Upper lobe of left lung (tissue), 6 donors: ENCODE data around the gene S100A6. TPM values are rescaled to one million over a fixed set of nuclear protein-coding genes. Genes with fewer than 3 reads are reported as not detected.

Experiments used
- ATAC-seq, 2 donors: fragments of 200-7000 bp; cut with Tn5 transposase; one replicate each; pipeline ENCODE4 v1.9.1; 2022; ENCODE audit warnings: mild to moderate bottlenecking in 2 of 2, moderate library complexity in 2 of 2; ENCODE audit not compliant: low FRiP score in 2 of 2
- DNase-seq, 2 donors: peaks; one replicate each; pipeline ENCODE4 v3.0.0-alpha.2; 2019 to 2020
- H3K27ac ChIP-seq, 4 donors: fragments of 200-600 bp; sonication (generic); one replicate each; pipeline ENCODE4 v1.5.1; 2016 to 2019
- H3K27me3 ChIP-seq, 4 donors: fragments of 200-600 bp; sonication (generic); one replicate each; pipeline ENCODE4 v1.5.1; 2017 to 2019
- H3K36me3 ChIP-seq, 4 donors: fragments of 200-600 bp; sonication (generic); one replicate each; pipeline ENCODE4 v1.5.1; 2016 to 2019
- H3K4me1 ChIP-seq, 4 donors: fragments of 200-600 bp; sonication (generic); one replicate each; pipeline ENCODE4 v1.5.1; 2018 to 2019
- H3K4me3 ChIP-seq, 4 donors: fragments of 200-600 bp; sonication (generic); one replicate each; pipeline ENCODE4 v1.5.1; 2017 to 2019; ENCODE audit warnings: mild to moderate bottlenecking in 2 of 4, moderate library complexity in 1 of 4
- H3K9me3 ChIP-seq, 4 donors: fragments of 200-600 bp; sonication (generic); one replicate each; pipeline ENCODE4 v1.5.1; 2018 to 2019
- EP300 ChIP-seq, 4 donors: sonication (generic); formaldehyde crosslinking; IDR thresholded peaks; one replicate each; pipeline ENCODE4 v1.5.1; 2017; ENCODE audit warnings: antibody characterized with exemption in 4 of 4, control low read depth in 2 of 4
- POLR2A ChIP-seq, 4 donors: fragments of 450-650 bp; IDR thresholded peaks; one replicate each; pipeline ENCODE4 v1.5.1; 2016 to 2017; ENCODE audit warnings: antibody characterized with exemption in 4 of 4, mild to moderate bottlenecking in 2 of 4
- POLR2AphosphoS5 ChIP-seq, 2 donors: sonication (generic); formaldehyde crosslinking; IDR thresholded peaks; one replicate each; pipeline ENCODE4 v1.5.1; 2017; ENCODE audit warnings: antibody characterized with exemption in 2 of 2
- WGBS, 2 donors: methylation state at CpG; one replicate each; pipeline ENCODE4 v1.1.5; 2017 to 2018; 5-methylcytosine and 5-hydroxymethylcytosine counted together
- total RNA-seq, 6 donors: library from RNA; depleted of rRNA in 4 of 6; stranded (reverse); fragments of >200 nt in 4 of 6; gene quantifications; one replicate each; pipeline versions ENCODE4 v1.1.0 to v1.2.1, GENCODE V29; 2016 to 2021
- TF ChIP-seq, protein P1 (sequence below), 6 experiments: fragments of 450-650 bp in 4 of 6; fragments of 200-600 bp in 2 of 6; sonication (generic) in 2 of 6; IDR thresholded peaks; one replicate each; pipeline ENCODE4 v1.5.1; 2016 to 2019; ENCODE audit warnings: antibody characterized with exemption in 6 of 6
- donor health status: DM: no; HTN: no; CAD: no; lungs with moderate emphysema.
- donor health status: DM: no; HTN: yes; CAD: no; lungs with severe emphysema.

The S100A6 gene
- total RNA-seq, 6 donors from 2014 or later, result 399 to 1,595 (median 925) TPM

DNA sequence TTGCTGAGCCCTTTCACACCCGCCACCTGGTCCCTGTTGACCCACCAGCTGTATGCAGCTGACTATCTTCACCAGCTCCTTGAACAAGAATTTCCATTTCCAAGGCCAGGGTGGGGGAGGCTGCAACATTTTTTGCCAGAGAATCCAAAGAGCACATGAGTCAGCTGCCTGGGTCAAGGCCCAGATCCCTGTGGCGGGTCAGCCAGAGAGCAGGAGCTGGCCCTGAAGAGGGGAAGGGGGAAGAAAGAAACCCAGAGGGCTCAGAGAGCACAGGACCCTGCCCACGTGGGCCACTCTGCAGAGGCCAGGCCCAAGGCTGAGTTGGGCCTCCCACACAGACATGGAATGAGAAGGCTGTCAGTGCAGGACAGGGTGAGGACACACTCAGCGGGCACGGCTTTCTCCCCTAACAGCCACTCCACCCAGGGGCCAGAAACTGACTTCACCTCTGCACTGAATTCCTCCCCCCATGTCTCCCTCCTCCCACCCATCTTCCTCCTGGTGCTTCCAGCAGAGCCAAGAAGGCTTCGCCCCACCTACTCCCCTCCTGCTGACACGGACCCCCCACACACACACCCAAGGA, 28.9 kb downstream of the S100A6 start:
- Histone ChIP-seq H3K27ac (peak overlapping the region; percentile 36 to 67 (median 52)), H3K9me3 (no peaks in the 10 kb centered on the region), H3K4me1 (peaks cover 0 to 8% (median 2%) of the 10 kb centered on the region in 4 donors), H3K36me3 (no peaks in the 10 kb centered on the region), H3K4me3 (no peak overlapping the region), H3K27me3 (no peaks in the 10 kb centered on the region)
- peak; percentile 33 to 57 for DNase-seq
- peak in 1 of 4 donors; percentile 6 for TF ChIP-seq EP300 (IDR thresholded peaks at IDR 0.05)
- peak; percentile 77 to 84 for TF ChIP-seq POLR2AphosphoS5 (IDR thresholded peaks at IDR 0.05)
- TF ChIP-seq, protein P1, sequence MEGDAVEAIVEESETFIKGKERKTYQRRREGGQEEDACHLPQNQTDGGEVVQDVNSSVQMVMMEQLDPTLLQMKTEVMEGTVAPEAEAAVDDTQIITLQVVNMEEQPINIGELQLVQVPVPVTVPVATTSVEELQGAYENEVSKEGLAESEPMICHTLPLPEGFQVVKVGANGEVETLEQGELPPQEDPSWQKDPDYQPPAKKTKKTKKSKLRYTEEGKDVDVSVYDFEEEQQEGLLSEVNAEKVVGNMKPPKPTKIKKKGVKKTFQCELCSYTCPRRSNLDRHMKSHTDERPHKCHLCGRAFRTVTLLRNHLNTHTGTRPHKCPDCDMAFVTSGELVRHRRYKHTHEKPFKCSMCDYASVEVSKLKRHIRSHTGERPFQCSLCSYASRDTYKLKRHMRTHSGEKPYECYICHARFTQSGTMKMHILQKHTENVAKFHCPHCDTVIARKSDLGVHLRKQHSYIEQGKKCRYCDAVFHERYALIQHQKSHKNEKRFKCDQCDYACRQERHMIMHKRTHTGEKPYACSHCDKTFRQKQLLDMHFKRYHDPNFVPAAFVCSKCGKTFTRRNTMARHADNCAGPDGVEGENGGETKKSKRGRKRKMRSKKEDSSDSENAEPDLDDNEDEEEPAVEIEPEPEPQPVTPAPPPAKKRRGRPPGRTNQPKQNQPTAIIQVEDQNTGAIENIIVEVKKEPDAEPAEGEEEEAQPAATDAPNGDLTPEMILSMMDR (IDR thresholded peaks at IDR 0.05), result no peak
- no peak for TF ChIP-seq POLR2A (IDR thresholded peaks at IDR 0.05)
- 58 to 61% methylated on average over 5 to 7 of the region's 7 CpGs for WGBS, 2 donors
- ATAC-seq, result peak; percentile 76 to 90

DNA sequence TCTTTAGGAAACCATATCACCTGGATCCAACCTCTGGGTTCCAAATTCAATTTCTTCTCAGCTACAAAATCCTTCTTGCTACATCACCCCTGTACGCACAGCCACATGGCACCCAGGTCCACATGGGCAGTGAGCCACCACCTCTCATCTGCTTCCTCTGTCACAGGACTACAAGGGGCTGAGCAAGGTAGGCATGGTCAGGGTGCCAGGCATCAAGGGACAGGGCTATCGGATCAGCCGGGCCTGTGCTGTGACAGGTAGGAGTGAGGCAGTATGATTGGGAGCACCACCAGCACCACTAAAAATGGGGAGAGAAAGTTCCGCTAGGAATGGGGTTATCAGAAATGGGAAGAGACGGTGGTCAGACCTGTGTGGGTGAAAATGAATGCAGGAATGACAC, 29.4 kb downstream of the S100A6 start:
- H3K4me1 ChIP-seq, result peaks cover 0 to 8% (median 2%) of the 10 kb centered on the region in 4 donors
- H3K27ac ChIP-seq, result peak overlapping the region in 1 of 4 donors; percentile 36
- TF ChIP-seq, protein P1 (IDR thresholded peaks at IDR 0.05), result no peak
- TF ChIP-seq POLR2A (IDR thresholded peaks at IDR 0.05) (no peak), EP300 (IDR thresholded peaks at IDR 0.05) (no peak), POLR2AphosphoS5 (IDR thresholded peaks at IDR 0.05) (no peak)
- no peaks in the 10 kb centered on the region for H3K9me3 ChIP-seq
- no peak for ATAC-seq
- 77 to 92% methylated on average over 5 of the region's 5 CpGs for WGBS, 2 donors
- DNase-seq, result no peak
- no peaks in the 10 kb centered on the region for H3K36me3 ChIP-seq
- H3K4me3 ChIP-seq, result no peak overlapping the region
- H3K27me3 ChIP-seq, result no peaks in the 10 kb centered on the region

DNA sequence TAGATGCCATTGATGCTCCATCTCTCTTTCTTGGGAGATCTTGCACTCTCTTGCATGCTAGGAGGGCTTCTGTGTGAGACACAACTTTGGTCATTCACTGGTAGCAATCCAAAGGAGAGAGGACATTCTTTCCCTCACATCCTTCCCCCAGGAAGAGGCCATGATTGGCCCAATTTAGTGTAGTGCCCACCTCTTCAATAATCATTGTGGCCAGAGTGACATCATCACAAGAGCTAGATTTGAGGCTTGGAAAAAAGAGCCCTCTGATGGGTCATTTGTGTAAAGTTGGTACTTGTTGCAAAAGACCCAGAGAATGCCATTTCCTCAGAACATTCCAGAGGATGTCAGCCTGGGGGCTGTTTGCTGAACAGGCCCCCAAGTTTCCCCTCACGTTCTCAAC, 30.2 kb downstream of the S100A6 start:
- H3K27ac ChIP-seq, result no peak overlapping the region
- no peaks in the 10 kb centered on the region for H3K36me3 ChIP-seq
- no peak for ATAC-seq
- no peak for DNase-seq
- no peak overlapping the region for H3K4me3 ChIP-seq
- WGBS, 2 donors, result 79 to 82% methylated on average over 1 of the region's 1 CpG
- H3K27me3 ChIP-seq, result no peaks in the 10 kb centered on the region
- peaks cover 0 to under 1% (median 0%) of the 10 kb centered on the region in 4 donors for H3K4me1 ChIP-seq
- TF ChIP-seq, protein P1 (IDR thresholded peaks at IDR 0.05), result no peak
- TF ChIP-seq POLR2AphosphoS5 (IDR thresholded peaks at IDR 0.05), result no peak
- TF ChIP-seq POLR2A (IDR thresholded peaks at IDR 0.05), result no peak
- no peak for TF ChIP-seq EP300 (IDR thresholded peaks at IDR 0.05)
- H3K9me3 ChIP-seq, result no peaks in the 10 kb centered on the region

DNA sequence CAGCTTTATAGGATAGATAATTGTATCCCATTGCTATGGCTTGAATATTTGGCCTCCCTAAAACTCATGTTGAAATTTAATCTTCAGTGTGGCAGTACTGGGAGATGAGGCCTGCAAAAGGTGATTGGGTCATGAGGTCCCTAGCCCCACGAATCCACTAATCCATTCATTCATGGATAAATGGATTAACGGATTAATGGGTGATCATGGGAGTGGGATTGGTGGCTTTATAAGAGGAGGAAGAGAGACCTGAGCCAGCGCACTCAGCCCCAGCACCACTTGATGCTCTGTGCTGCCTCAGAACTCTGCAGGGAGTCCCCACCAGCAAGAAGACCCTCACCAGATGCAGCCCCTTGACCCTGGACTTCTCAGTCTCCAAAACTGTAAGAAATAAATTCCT, 32.0 kb downstream of the S100A6 start:
- H3K4me3 ChIP-seq, result no peak overlapping the region
- H3K9me3 ChIP-seq, result no peaks in the 10 kb centered on the region
- 87 to 92% methylated on average over 3 of the region's 3 CpGs for WGBS, 2 donors
- DNase-seq (no peak), ATAC-seq (no peak)
- H3K27ac ChIP-seq, result no peak overlapping the region
- no peak for TF ChIP-seq EP300 (IDR thresholded peaks at IDR 0.05)
- no peak for TF ChIP-seq POLR2AphosphoS5 (IDR thresholded peaks at IDR 0.05)
- TF ChIP-seq, protein P1 (IDR thresholded peaks at IDR 0.05), result no peak
- no peak for TF ChIP-seq POLR2A (IDR thresholded peaks at IDR 0.05)
- no peaks in the 10 kb centered on the region for H3K4me1 ChIP-seq
- no peaks in the 10 kb centered on the region for H3K36me3 ChIP-seq
- H3K27me3 ChIP-seq, result no peaks in the 10 kb centered on the region

DNA sequence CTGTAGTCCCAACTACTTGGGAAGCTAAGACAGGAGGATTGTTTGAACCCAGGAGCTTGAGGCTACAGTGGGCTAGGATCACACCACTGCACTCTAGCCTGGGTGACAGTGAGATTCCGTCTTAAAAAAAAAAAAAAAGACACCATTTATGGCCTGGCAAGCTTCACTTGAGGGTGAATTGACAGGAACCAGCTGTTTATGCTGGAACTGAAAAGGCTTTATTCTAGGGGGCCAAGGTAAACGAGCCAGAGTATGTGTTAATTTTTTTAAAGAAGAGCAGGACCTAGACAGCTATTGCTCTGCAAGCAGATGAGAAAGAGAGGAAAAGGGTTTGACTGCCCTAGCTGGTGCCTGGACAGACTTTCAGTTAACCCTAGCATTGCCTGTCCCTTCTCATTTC, 37.0 kb downstream of the S100A6 start:
- H3K4me1 ChIP-seq, result peaks cover 0 to 6% (median 0%) of the 10 kb centered on the region in 4 donors
- no peaks in the 10 kb centered on the region for H3K9me3 ChIP-seq
- H3K36me3 ChIP-seq, result no peaks in the 10 kb centered on the region
- 9 to 12% methylated on average over 2 of the region's 2 CpGs for WGBS, 2 donors
- no peak overlapping the region for H3K27ac ChIP-seq
- TF ChIP-seq POLR2A (IDR thresholded peaks at IDR 0.05) (no peak), EP300 (IDR thresholded peaks at IDR 0.05) (no peak), POLR2AphosphoS5 (IDR thresholded peaks at IDR 0.05) (no peak)
- TF ChIP-seq, protein P1 (IDR thresholded peaks at IDR 0.05), result no peak
- no peak for ATAC-seq
- no peaks in the 10 kb centered on the region for H3K27me3 ChIP-seq
- DNase-seq, result no peak
- H3K4me3 ChIP-seq, result no peak overlapping the region
